GM23338 (cell line): Measurements from ENCODE around the gene GIGYF1. TPM values are rescaled to one million over a fixed set of nuclear protein-coding genes. Genes with fewer than 3 reads are reported as not detected.

Experiments used
- ATAC-seq: fragments of 200-7000 bp; cut with Tn5 transposase; 3 replicates; pipeline ENCODE4 v1.9.1; 2020
- DNase-seq: peaks from one replicate; pipeline ENCODE4 v3.0.0-alpha.2; 2015; ENCODE audit warnings: low spot score
- H2AFZ ChIP-seq: fragments of 200-600 bp; sonication (generic); 2 replicates; pipeline ENCODE4 v1.8.0; 2016; ENCODE audit warnings: antibody characterized with exemption, mild to moderate bottlenecking, moderate library complexity
- H3F3A ChIP-seq: fragments of 200-600 bp; sonication (generic); replicated peaks from 2 replicates; pipeline ENCODE4 v1.8.0; 2017; ENCODE audit warnings: antibody characterized with exemption, mixed run types, low read depth
- H3K27ac ChIP-seq: fragments of 200-600 bp; sonication (generic); 2 replicates; pipeline ENCODE4 v1.6.1; 2016; ENCODE audit warnings: low read depth
- H3K27me3 ChIP-seq: fragments of 200-600 bp; sonication (generic); 2 replicates; pipeline ENCODE4 v1.8.0; 2016; ENCODE audit warnings: mild to moderate bottlenecking, mixed run types, moderate library complexity; ENCODE audit not compliant: insufficient read depth
- H3K36me3 ChIP-seq: fragments of 200-600 bp; sonication (generic); 2 replicates; pipeline ENCODE4 v1.8.0; 2016; ENCODE audit warnings: mild to moderate bottlenecking; ENCODE audit not compliant: insufficient read depth
- H3K4me1 ChIP-seq: fragments of 200-600 bp; sonication (generic); 2 replicates; pipeline ENCODE4 v1.8.0; 2016; ENCODE audit warnings: mild to moderate bottlenecking, moderate library complexity; ENCODE audit not compliant: insufficient read depth
- H3K4me2 ChIP-seq: fragments of 200-600 bp; sonication (generic); 2 replicates; pipeline ENCODE4 v1.7.1; 2017; ENCODE audit warnings: mixed run types
- H3K4me3 ChIP-seq: fragments of 200-600 bp; sonication (generic); 2 replicates; pipeline ENCODE4 v1.6.1; 2016; ENCODE audit warnings: mixed run types
- H3K79me2 ChIP-seq: fragments of 200-600 bp; sonication (generic); replicated peaks from 2 replicates; pipeline ENCODE4 v1.8.0; 2017; ENCODE audit warnings: mild to moderate bottlenecking; ENCODE audit not compliant: insufficient read depth
- H3K9me2 ChIP-seq: fragments of 200-600 bp; sonication (generic); 2 replicates; pipeline ENCODE4 v1.8.0; 2017; ENCODE audit not compliant: insufficient read depth
- H4K20me1 ChIP-seq: fragments of 200-600 bp; sonication (generic); replicated peaks from 2 replicates; pipeline ENCODE4 v1.8.0; 2017; ENCODE audit warnings: mild to moderate bottlenecking; ENCODE audit not compliant: insufficient read depth
- H3K27ac Mint-ChIP-seq: 2 replicates; pipeline ENCODE4 v1.8.0; 2020; ENCODE audit warnings: inconsistent platforms, mild to moderate bottlenecking, moderate library complexity, mixed read lengths
- H3K27me3 Mint-ChIP-seq: 3 replicates; pipeline ENCODE4 v1.8.0; 2022; ENCODE audit warnings: low read depth, mild to moderate bottlenecking, moderate library complexity, mixed read lengths, inconsistent platforms; ENCODE audit not compliant: insufficient read depth, poor library complexity
- H3K36me3 Mint-ChIP-seq: 3 replicates; pipeline ENCODE4 v1.8.0; 2021; ENCODE audit warnings: low read depth, mild to moderate bottlenecking, inconsistent platforms, moderate library complexity, mixed read lengths
- H3K4me1 Mint-ChIP-seq: 3 replicates; pipeline ENCODE4 v1.8.0; 2020; ENCODE audit warnings: mild to moderate bottlenecking, inconsistent platforms, mixed read lengths
- H3K4me3 Mint-ChIP-seq: 3 replicates; pipeline ENCODE4 v1.8.0; 2021; ENCODE audit warnings: moderate library complexity, mild to moderate bottlenecking, inconsistent platforms, mixed read lengths
- H3K9me3 Mint-ChIP-seq: 3 replicates; pipeline ENCODE4 v1.8.0; 2020; ENCODE audit warnings: moderate library complexity, mild to moderate bottlenecking, inconsistent platforms, mixed read lengths
- CREB1 ChIP-seq: fragments of 250-450 bp; sonication (Bioruptor Pico); IDR thresholded peaks from 2 replicates; pipeline ENCODE4 v1.5.0; 2020; ENCODE audit warnings: low read depth, mild to moderate bottlenecking, moderate library complexity
- EZH2 ChIP-seq: fragments of 200-600 bp; sonication (generic); IDR thresholded peaks from one replicate; pipeline ENCODE4 v1.8.0; 2017; ENCODE audit warnings: antibody characterized with exemption, mild to moderate bottlenecking, low read depth; ENCODE audit not compliant: unreplicated experiment
- JUNB ChIP-seq: IDR thresholded peaks from one replicate; pipeline ENCODE4 v1.6.1; 2016; ENCODE audit warnings: antibody characterized with exemption; ENCODE audit not compliant: unreplicated experiment
- NANOG ChIP-seq: IDR thresholded peaks from 2 replicates; pipeline ENCODE4 v1.6.1; 2016; ENCODE audit warnings: antibody characterized with exemption, borderline replicate concordance
- ZNF114 ChIP-seq: fragments of 250-450 bp; sonication (Bioruptor Pico); IDR thresholded peaks from 2 replicates; pipeline ENCODE4 v1.5.0; 2020; ENCODE audit warnings: mild to moderate bottlenecking, moderate library complexity
- long read RNA-seq: library from polyadenylated mRNA; unstranded; transcript quantifications from one replicate; pipeline ENCODE4 v2.0.0, GENCODE V29; 2020; ENCODE audit not compliant: unreplicated experiment
- polyA plus RNA-seq: library from polyadenylated mRNA; unstranded; fragments of >200 nt; fragmentation: Nextera tagmentation; extraction: Ambion mirVana; gene quantifications from 2 replicates; pipeline ENCODE4 v1.2.1, GENCODE V29; 2016
- total RNA-seq: library from RNA; depleted of rRNA; stranded (reverse); fragments of >200 nt; shearing (Covaris generic); gene quantifications from 2 replicates; pipeline ENCODE4 v1.2.3, GENCODE V29; 2014; rRNA removed
- TF ChIP-seq, protein P1 (sequence below): IDR thresholded peaks from one replicate; pipeline ENCODE4 v1.6.1; 2018; ENCODE audit warnings: antibody characterized with exemption; ENCODE audit not compliant: unreplicated experiment
- TF ChIP-seq, protein P2 (sequence below): IDR thresholded peaks from 2 replicates; pipeline ENCODE4 v1.6.1; 2016; ENCODE audit warnings: antibody characterized with exemption

GIGYF1 gene, protein sequence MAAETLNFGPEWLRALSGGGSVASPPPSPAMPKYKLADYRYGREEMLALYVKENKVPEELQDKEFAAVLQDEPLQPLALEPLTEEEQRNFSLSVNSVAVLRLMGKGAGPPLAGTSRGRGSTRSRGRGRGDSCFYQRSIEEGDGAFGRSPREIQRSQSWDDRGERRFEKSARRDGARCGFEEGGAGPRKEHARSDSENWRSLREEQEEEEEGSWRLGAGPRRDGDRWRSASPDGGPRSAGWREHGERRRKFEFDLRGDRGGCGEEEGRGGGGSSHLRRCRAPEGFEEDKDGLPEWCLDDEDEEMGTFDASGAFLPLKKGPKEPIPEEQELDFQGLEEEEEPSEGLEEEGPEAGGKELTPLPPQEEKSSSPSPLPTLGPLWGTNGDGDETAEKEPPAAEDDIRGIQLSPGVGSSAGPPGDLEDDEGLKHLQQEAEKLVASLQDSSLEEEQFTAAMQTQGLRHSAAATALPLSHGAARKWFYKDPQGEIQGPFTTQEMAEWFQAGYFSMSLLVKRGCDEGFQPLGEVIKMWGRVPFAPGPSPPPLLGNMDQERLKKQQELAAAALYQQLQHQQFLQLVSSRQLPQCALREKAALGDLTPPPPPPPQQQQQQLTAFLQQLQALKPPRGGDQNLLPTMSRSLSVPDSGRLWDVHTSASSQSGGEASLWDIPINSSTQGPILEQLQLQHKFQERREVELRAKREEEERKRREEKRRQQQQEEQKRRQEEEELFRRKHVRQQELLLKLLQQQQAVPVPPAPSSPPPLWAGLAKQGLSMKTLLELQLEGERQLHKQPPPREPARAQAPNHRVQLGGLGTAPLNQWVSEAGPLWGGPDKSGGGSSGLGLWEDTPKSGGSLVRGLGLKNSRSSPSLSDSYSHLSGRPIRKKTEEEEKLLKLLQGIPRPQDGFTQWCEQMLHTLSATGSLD (N-terminal part only)
- 50.6 and 69.8 TPM in 2 replicates for total RNA-seq
- polyA plus RNA-seq = 40.0 and 40.4 TPM in 2 replicates
- long read RNA-seq, partial matches to known transcripts = 2 of 32 reads
- long read RNA-seq, other reads (novel, unspliced or antisense) = 30 of 32 reads

DNA sequence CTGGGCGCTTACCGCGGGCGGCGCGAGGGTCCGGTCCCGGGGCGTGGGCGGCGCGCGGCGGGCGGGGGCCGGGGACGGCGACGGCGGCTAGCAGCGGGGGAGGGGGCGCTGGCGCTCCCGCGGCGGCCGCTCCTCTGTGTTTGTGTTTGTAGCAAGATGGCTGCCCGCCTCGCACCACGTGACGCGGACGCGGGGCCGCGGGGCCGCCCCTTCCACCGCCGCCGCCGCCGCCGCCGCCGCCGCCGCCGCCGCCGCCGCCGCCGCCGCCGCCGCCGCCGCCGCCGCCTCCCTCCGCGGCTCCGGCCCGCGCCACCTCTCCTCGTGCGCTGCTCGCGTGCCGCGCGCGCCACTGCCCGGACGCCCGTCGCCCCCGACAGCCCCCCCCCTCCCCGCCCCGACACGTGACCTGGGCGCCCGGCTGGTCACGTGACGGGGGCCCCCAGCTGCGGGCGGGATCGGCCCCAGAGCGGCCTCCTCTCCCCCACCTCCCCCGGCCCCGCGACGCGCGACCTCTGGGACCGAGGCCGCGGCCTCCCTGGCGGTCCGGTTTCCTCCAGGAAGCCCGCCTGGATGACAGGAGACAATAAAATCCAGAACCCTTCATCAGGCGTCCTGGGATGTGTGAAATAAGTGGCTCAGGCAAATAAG, at the start of gene GIGYF1:
Gene GIGYF1, minus strand, starts transcription at position 153 of the 648 bp plus-strand sequence. CDS start 6,012 bp downstream, outside the sequence.
- Histone ChIP-seq H3K4me2 (peak within 1 kb of the TSS; percentile 98), H3F3A (peaks cover 23% of the 10 kb centered on the region), H4K20me1 (peaks cover 30% of the 10 kb centered on the region), H3K27ac (peak within 1 kb of the TSS; percentile 92), H3K9me2 (no peaks in the 10 kb centered on the region), H3K27me3 (no peaks in the 10 kb centered on the region), H3K79me2 (peaks cover 52% of the 10 kb centered on the region), H3K36me3 (peaks cover 4% of the 10 kb centered on the region; the same call in 1 of the 2 replicates), H2AFZ (no peak within 1 kb of the TSS), H3K4me3 (peak within 1 kb of the TSS; percentile 96), H3K4me1 (peaks cover 22% of the 10 kb centered on the region)
- H3K4me3 Mint-ChIP-seq = peak within 1 kb of the TSS; percentile 96
- H3K27me3 Mint-ChIP-seq = peaks cover 21% of the 10 kb centered on the region
- TF ChIP-seq, protein P1, sequence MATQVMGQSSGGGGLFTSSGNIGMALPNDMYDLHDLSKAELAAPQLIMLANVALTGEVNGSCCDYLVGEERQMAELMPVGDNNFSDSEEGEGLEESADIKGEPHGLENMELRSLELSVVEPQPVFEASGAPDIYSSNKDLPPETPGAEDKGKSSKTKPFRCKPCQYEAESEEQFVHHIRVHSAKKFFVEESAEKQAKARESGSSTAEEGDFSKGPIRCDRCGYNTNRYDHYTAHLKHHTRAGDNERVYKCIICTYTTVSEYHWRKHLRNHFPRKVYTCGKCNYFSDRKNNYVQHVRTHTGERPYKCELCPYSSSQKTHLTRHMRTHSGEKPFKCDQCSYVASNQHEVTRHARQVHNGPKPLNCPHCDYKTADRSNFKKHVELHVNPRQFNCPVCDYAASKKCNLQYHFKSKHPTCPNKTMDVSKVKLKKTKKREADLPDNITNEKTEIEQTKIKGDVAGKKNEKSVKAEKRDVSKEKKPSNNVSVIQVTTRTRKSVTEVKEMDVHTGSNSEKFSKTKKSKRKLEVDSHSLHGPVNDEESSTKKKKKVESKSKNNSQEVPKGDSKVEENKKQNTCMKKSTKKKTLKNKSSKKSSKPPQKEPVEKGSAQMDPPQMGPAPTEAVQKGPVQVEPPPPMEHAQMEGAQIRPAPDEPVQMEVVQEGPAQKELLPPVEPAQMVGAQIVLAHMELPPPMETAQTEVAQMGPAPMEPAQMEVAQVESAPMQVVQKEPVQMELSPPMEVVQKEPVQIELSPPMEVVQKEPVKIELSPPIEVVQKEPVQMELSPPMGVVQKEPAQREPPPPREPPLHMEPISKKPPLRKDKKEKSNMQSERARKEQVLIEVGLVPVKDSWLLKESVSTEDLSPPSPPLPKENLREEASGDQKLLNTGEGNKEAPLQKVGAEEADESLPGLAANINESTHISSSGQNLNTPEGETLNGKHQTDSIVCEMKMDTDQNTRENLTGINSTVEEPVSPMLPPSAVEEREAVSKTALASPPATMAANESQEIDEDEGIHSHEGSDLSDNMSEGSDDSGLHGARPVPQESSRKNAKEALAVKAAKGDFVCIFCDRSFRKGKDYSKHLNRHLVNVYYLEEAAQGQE = no peak
- TF ChIP-seq CREB1 (CRISPR knock-in tag) = peak; percentile 10; the same call in 1 of the 2 replicates
- peak within 1 kb of the TSS; percentile 97 for H3K27ac Mint-ChIP-seq
- peaks cover 8% of the 10 kb centered on the region; the same call in 2 of the 3 replicates for H3K9me3 Mint-ChIP-seq
- DNase-seq (peak; percentile 77), ATAC-seq (peak; percentile 3; the same call in 2 of the 3 replicates)
- H3K4me1 Mint-ChIP-seq = peaks cover 36% of the 10 kb centered on the region
- peaks cover 23% of the 10 kb centered on the region for H3K36me3 Mint-ChIP-seq

DNA sequence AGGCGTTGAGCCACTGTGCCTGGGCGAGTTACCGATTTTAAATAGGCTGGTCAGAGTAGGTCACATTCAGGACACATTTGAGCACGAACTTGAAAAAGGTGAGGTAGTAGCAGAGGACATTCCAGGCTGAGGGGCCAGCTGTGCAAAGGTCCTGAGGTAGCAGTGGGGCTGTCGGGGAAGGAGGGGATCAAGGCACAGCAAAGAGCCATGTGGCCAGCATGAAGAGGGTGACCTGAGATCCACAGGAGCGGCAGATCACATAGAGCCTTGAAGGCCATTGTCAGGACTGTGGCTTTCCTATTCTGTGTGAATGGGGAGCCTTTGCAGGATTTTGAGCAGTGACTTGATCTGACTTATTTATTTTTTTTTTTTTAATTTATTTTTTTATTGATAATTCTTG, 45.9 kb upstream of the GIGYF1 start:
- Histone ChIP-seq H3K27me3 (no peaks in the 10 kb centered on the region), H3K4me3 (no peak overlapping the region), H3K27ac (no peak overlapping the region), H4K20me1 (no peaks in the 10 kb centered on the region), H2AFZ (no peak overlapping the region), H3K4me1 (no peaks in the 10 kb centered on the region), H3K36me3 (no peaks in the 10 kb centered on the region), H3K9me2 (no peaks in the 10 kb centered on the region), H3K4me2 (no peak overlapping the region), H3F3A (no peaks in the 10 kb centered on the region), H3K79me2 (no peaks in the 10 kb centered on the region)
- Mint-ChIP-seq H3K27me3 (peaks cover 7% of the 10 kb centered on the region), H3K4me1 (no peaks in the 10 kb centered on the region), H3K9me3 (peaks cover 23% of the 10 kb centered on the region), H3K27ac (no peak overlapping the region), H3K36me3 (no peaks in the 10 kb centered on the region), H3K4me3 (no peak overlapping the region)
- no peak for DNase-seq
- ATAC-seq = no peak
- TF ChIP-seq NANOG (no peak), ZNF114 (no peak), JUNB (no peak), EZH2 (no peak)
- TF ChIP-seq, protein P2, sequence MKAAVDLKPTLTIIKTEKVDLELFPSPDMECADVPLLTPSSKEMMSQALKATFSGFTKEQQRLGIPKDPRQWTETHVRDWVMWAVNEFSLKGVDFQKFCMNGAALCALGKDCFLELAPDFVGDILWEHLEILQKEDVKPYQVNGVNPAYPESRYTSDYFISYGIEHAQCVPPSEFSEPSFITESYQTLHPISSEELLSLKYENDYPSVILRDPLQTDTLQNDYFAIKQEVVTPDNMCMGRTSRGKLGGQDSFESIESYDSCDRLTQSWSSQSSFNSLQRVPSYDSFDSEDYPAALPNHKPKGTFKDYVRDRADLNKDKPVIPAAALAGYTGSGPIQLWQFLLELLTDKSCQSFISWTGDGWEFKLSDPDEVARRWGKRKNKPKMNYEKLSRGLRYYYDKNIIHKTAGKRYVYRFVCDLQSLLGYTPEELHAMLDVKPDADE = no peak
- TF ChIP-seq, protein P1 = no peak
